ENCODE results near the gene ZNF575.

- TF ChIP-seq CTCF (conservative IDR thresholded peaks at IDR 0.05; ENCODE audit: low read length) (no peak), EZH2phosphoT487 (IDR thresholded peaks at IDR 0.05; ENCODE audit: borderline replicate concordance) (no peak)
Measured at GRCh38 chr19:43548706-43549105, 15.7 kb downstream of the ZNF575 start.
